Fibroblast of lung (primary cell): Measurements from ENCODE around the gene ACTRT2. TPM values are rescaled to one million over a fixed set of nuclear protein-coding genes. Genes with fewer than 3 reads are reported as not detected.
A peak's percentile ranks its signal among the peaks of the same experiment; 100 is the strongest.

Source experiments
- DNase-seq, 2 donors: peaks; one replicate each; pipeline versions ENCODE4 v3.0.0 to v3.0.0-alpha.2; 2010; ENCODE audit warnings: low read depth in 2 of 2
- H2AFZ ChIP-seq: 2 replicates; pipeline ENCODE4 v1.5.1; 2012; ENCODE audit warnings: low read length, control low read depth, inconsistent platforms
- H3K27ac ChIP-seq: 2 replicates; pipeline ENCODE4 v1.5.1; 2011; ENCODE audit warnings: low read length, control low read depth; ENCODE audit not compliant: insufficient read depth
- H3K27me3 ChIP-seq: 2 replicates; pipeline ENCODE4 v1.5.1; 2011; ENCODE audit warnings: mild to moderate bottlenecking, low read length; ENCODE audit not compliant: control insufficient read depth, insufficient read depth
- H3K36me3 ChIP-seq: 2 replicates; pipeline ENCODE4 v1.5.1; 2011; ENCODE audit warnings: low read length; ENCODE audit not compliant: control insufficient read depth, insufficient read depth
- H3K4me1 ChIP-seq: 2 replicates; pipeline ENCODE4 v1.5.1; 2011; ENCODE audit warnings: low read length; ENCODE audit not compliant: control insufficient read depth, insufficient read depth; ENCODE audit errors: extremely low read depth
- H3K4me2 ChIP-seq: 2 replicates; pipeline ENCODE4 v1.5.1; 2011; ENCODE audit warnings: low read length, control low read depth; ENCODE audit not compliant: insufficient read depth; ENCODE audit errors: extremely low read depth
- H3K4me3 ChIP-seq, 4 experiments: fragments of 200-600 bp in 1 of 4; sonication (generic) in 1 of 4; replicated peaks in 1 of 4; 2 replicates each; pipeline ENCODE4 v1.5.1; 2011 to 2016; ENCODE audit warnings: low read length in 4 of 4, low read depth in 3 of 4, mild to moderate bottlenecking in 3 of 4, control low read depth in 2 of 4, inconsistent platforms in 1 of 4, mixed read lengths in 1 of 4; ENCODE audit not compliant: insufficient read depth in 1 of 4; ENCODE audit errors: control extremely low read depth in 1 of 4
- H3K79me2 ChIP-seq: 2 replicates; pipeline ENCODE4 v1.5.1; 2012; ENCODE audit warnings: mild to moderate bottlenecking, low read length, inconsistent platforms; ENCODE audit not compliant: control insufficient read depth, insufficient read depth
- H3K9ac ChIP-seq: 2 replicates; pipeline ENCODE4 v1.5.1; 2011; ENCODE audit warnings: mild to moderate bottlenecking, low read length, control low read depth; ENCODE audit not compliant: insufficient read depth
- H3K9me3 ChIP-seq: 2 replicates; pipeline ENCODE4 v1.5.1; 2012; ENCODE audit warnings: low read depth, low read length; ENCODE audit not compliant: control insufficient read depth, insufficient read depth
- H4K20me1 ChIP-seq: 2 replicates; pipeline ENCODE4 v1.5.1; 2011; ENCODE audit warnings: low read length; ENCODE audit not compliant: control insufficient read depth, insufficient read depth; ENCODE audit errors: extremely low read depth
- CTCF ChIP-seq, 2 donors: IDR thresholded peaks in 1 of 2; conservative IDR thresholded peaks in 1 of 2; 1 replicate in 1 of 2; 2 replicates in 1 of 2; pipeline ENCODE4 v1.5.1; 2011 to 2012; ENCODE audit warnings: low read length in 2 of 2, control low read depth in 1 of 2, inconsistent platforms in 1 of 2, low read depth in 1 of 2, mild to moderate bottlenecking in 1 of 2
- EZH2 ChIP-seq: IDR thresholded peaks from 2 replicates; pipeline ENCODE4 v1.5.1; 2012; ENCODE audit warnings: low read length, control low read depth, mild to moderate bottlenecking; ENCODE audit errors: missing control alignments
- polyA plus RNA-seq, 2 donors: library from polyadenylated mRNA; depleted of rRNA in 1 of 2; stranded (reverse) in 1 of 2; unstranded in 1 of 2; fragments of >200 nt; gene quantifications; 2 replicates each; pipeline ENCODE4 v1.2.1, GENCODE V29; 2011 to 2012; ENCODE audit warnings: missing spikeins in 1 of 2
- total RNA-seq: library from RNA; depleted of rRNA; stranded (reverse); fragments of >200 nt; gene quantifications from 2 replicates; pipeline ENCODE4 v1.2.1, GENCODE V29; 2014

The ACTRT2 gene
- total and polyA plus RNA-seq, 2 donors (not counting 1 experiment from before 2014, with no cell fraction given) = not detected

GRCh38 chr1:3067671-3068563 lies 46.6 kb downstream of the ACTRT2 start:
- peaks cover 28% of the 10 kb centered on the region for H3K27me3 ChIP-seq
- no peaks in the 10 kb centered on the region for H3K79me2 ChIP-seq
- H3K36me3 ChIP-seq = no peaks in the 10 kb centered on the region
- no peaks in the 10 kb centered on the region for H3K4me1 ChIP-seq
- no peak overlapping the region for H3K27ac ChIP-seq
- H3K4me2 ChIP-seq = no peak overlapping the region
- DNase-seq = no peak
- peak; percentile 83 for TF ChIP-seq EZH2
- no peak for TF ChIP-seq CTCF (conservative IDR thresholded peaks at IDR 0.05 in 1 of 2, IDR thresholded peaks at IDR 0.05 in 1 of 2; ENCODE audit: low read depth in 1 of 2, low read length in 2 of 2)
- no peaks in the 10 kb centered on the region for H4K20me1 ChIP-seq
- H2AFZ ChIP-seq = no peak overlapping the region
- H3K9ac ChIP-seq = no peak overlapping the region
- H3K9me3 ChIP-seq = no peaks in the 10 kb centered on the region
- no peak overlapping the region for H3K4me3 ChIP-seq

GRCh38 chr1:3068564-3069431 lies 47.5 kb downstream of the ACTRT2 start, which contains the start of gene PRDM16:
Gene PRDM16 (plus strand): TSS chr1:3069203. CDS start chr1:3069260, 57 bp downstream.
- Histone ChIP-seq H3K9me3 (no peaks in the 10 kb centered on the region), H3K27me3 (peaks cover 25% of the 10 kb centered on the region), H3K9ac (no peak within 1 kb of the TSS), H3K4me3 (peak within 1 kb of the TSS; percentile 1 to 64 (median 38)), H3K4me2 (peak within 1 kb of the TSS; percentile 40), H3K36me3 (no peaks in the 10 kb centered on the region), H3K79me2 (no peaks in the 10 kb centered on the region), H3K27ac (no peak within 1 kb of the TSS), H3K4me1 (no peaks in the 10 kb centered on the region), H4K20me1 (no peaks in the 10 kb centered on the region), H2AFZ (no peak within 1 kb of the TSS)
- peak; percentile 41 to 69 for DNase-seq
- no peak for TF ChIP-seq CTCF (conservative IDR thresholded peaks at IDR 0.05 in 1 of 2, IDR thresholded peaks at IDR 0.05 in 1 of 2; ENCODE audit: low read depth in 1 of 2, low read length in 2 of 2)
- peak; percentile 70 for TF ChIP-seq EZH2
